Measurements from ENCODE around the gene FGD6. TPM values are rescaled to one million over a fixed set of nuclear protein-coding genes. Genes with fewer than 3 reads are reported as not detected.
"Not testable (repeated sequence)": the region's sequence is repeated elsewhere in the genome, so short reads cannot be mapped to it uniquely, and the experiment has no call there.

Gene FGD6
- total and polyA plus RNA-seq, 8 donors: 13.8 to 36.0 (median 16.0) TPM

- intact Hi-C loops (cut with DNase I): no loop called here
- TF ChIP-seq CTCF (IDR thresholded peaks at IDR 0.05): no peak
Measured at GRCh38 chr12:95105540-95105939, 111.7 kb downstream of the FGD6 start.

GRCh38 chr12:95104919-95105452 is 112.3 kb downstream of the FGD6 start:
- Histone ChIP-seq H3K27ac (no peak overlapping the region), H3K4me1 (peaks cover 0 to 6% of the 10 kb centered on the region in 2 donors), H3K27me3 (no peaks in the 10 kb centered on the region), H3K9me3 (no peaks in the 10 kb centered on the region), H3K4me3 (no peak overlapping the region), H3K36me3 (peaks cover 0 to 6% of the 10 kb centered on the region in 2 donors)
- intact Hi-C loops (cut with DNase I): no loop called here
- DNase-seq: no peak
- no peak for TF ChIP-seq CTCF (IDR thresholded peaks at IDR 0.05)
- ATAC-seq: no peak

More at GRCh38 chr12:95105540-95105939, 111.7 kb downstream of the FGD6 start:
- peaks cover 0 to 6% of the 10 kb centered on the region in 2 donors for H3K4me1 ChIP-seq
- DNase-seq (no peak), ATAC-seq (no peak)
- H3K27me3 ChIP-seq: no peaks in the 10 kb centered on the region
- H3K36me3 ChIP-seq: peaks cover 0 to 6% of the 10 kb centered on the region in 2 donors
- no peaks in the 10 kb centered on the region for H3K9me3 ChIP-seq
- no peak overlapping the region for H3K4me3 ChIP-seq
- H3K27ac ChIP-seq: no peak overlapping the region

- ATAC-seq (peak; percentile 70), DNase-seq (no peak)
- no peak for TF ChIP-seq CTCF (IDR thresholded peaks at IDR 0.05)
- no peak overlapping the region for H3K4me3 ChIP-seq
- H3K9me3 ChIP-seq: no peaks in the 10 kb centered on the region
- H3K4me1 ChIP-seq: peaks cover 0 to 6% of the 10 kb centered on the region in 2 donors
- peaks cover 0 to 6% of the 10 kb centered on the region in 2 donors for H3K36me3 ChIP-seq
- H3K27me3 ChIP-seq: no peaks in the 10 kb centered on the region
- H3K27ac ChIP-seq: peak overlapping the region in 1 of 2 donors; percentile 10
- intact Hi-C loops (cut with DNase I): no loop called here
Measured at GRCh38 chr12:95102916-95103671, 114.2 kb downstream of the FGD6 start.

- DNase-seq; H3K4me1 ChIP-seq; H3K27ac ChIP-seq; H3K9me3 ChIP-seq; H3K36me3 ChIP-seq; H3K27me3 ChIP-seq; ATAC-seq; intact Hi-C loops (cut with DNase I); H3K4me3 ChIP-seq: not testable (repeated sequence)
Measured at GRCh38 chr12:95101957-95102356, 115.3 kb downstream of the FGD6 start.

- no peak for ATAC-seq
- Histone ChIP-seq H3K4me3 (no peak overlapping the region), H3K4me1 (peaks cover 0 to 17% of the 10 kb centered on the region in 2 donors), H3K27me3 (no peaks in the 10 kb centered on the region), H3K36me3 (no peaks in the 10 kb centered on the region), H3K9me3 (no peaks in the 10 kb centered on the region), H3K27ac (no peak overlapping the region)
- TF ChIP-seq CTCF (IDR thresholded peaks at IDR 0.05): no peak
- intact Hi-C loops (cut with DNase I): no loop called here
- DNase-seq: no peak
Measured at GRCh38 chr12:95100264-95101190, 116.7 kb downstream of the FGD6 start.

Data from left lung (tissue), 10 donors.